Measurements from ENCODE around the gene PBX1. TPM values are rescaled to one million over a fixed set of nuclear protein-coding genes. Genes with fewer than 3 reads are reported as not detected.

PBX1 gene
- polyA plus RNA-seq, 1 donor (not counting 4 experiments of a cell fraction or from before 2014, with no cell fraction given) = 2.2 TPM

DNA sequence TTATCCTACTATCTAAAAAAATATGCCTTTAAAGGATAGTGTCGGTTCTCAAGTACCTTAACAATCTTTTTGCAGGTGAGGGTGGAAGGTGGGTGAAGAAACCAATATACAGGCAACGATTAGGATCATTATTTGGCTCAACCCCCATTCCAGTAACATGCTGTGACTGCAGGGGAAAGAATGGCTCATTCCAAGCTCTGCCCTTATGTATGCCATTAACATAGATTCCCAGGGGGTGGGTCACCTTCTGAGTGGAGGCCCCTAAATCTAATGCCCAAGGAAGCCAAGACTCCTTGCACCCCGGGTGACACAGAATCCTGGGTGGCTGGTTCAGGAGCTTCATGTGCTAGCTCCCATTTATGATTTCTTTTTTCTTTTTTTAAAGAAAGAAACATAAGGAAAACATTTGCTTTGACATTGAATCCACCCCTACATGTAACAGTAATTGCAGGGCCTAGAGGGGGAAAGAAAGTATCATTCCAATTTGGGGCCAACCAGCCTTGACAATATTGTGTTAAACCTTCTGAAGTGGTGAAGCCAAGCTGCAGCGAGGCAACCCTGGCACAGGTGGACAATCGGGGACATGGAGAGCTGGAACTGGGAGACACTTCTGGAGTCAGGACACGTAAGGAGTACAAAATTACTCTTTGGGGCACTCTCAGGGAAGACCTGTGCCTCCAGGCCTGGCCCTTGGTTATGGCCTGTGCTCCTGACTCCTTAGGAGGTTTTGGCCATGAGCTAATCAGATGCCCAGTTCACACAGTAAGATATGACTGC lies 200.3 kb downstream of the PBX1 start:
- H3K79me2 ChIP-seq (ENCODE audit: control insufficient read depth, insufficient read depth, low read length) = no peaks in the 10 kb centered on the region
- H4K20me1 ChIP-seq (ENCODE audit: control insufficient read depth, extremely low read depth, insufficient read depth, low read length) = no peaks in the 10 kb centered on the region
- peaks cover 8% of the 10 kb centered on the region for H3K4me1 ChIP-seq (ENCODE audit: control insufficient read depth, extremely low read depth, insufficient read depth, low read length)
- H3K4me2 ChIP-seq (ENCODE audit: control insufficient read depth, extremely low read depth, insufficient read depth, low read depth, low read length) = no peak overlapping the region
- H2AFZ ChIP-seq (ENCODE audit: control insufficient read depth, low read length) = no peak overlapping the region
- H3K9me3 ChIP-seq (ENCODE audit: control insufficient read depth, low read depth, low read length) = no peaks in the 10 kb centered on the region
- no peak overlapping the region for H3K4me3 ChIP-seq (ENCODE audit: control insufficient read depth in 2 of 3, extremely low read depth in 1 of 3, insufficient read depth in 2 of 3, low read depth in 1 of 3, low read length in 3 of 3)
- H3K27me3 ChIP-seq (ENCODE audit: control insufficient read depth, extremely low read depth, insufficient read depth, low read length) = no peaks in the 10 kb centered on the region
- DNase-seq (ENCODE audit: low read depth, low spot score) (no peak), FAIRE-seq (no peak)
- H3K27ac ChIP-seq (ENCODE audit: control insufficient read depth, insufficient read depth, low read length) = no peak overlapping the region
- H3K9ac ChIP-seq (ENCODE audit: control insufficient read depth, extremely low read depth, insufficient read depth, low read length) = no peak overlapping the region
- no peaks in the 10 kb centered on the region for H3K36me3 ChIP-seq (ENCODE audit: control insufficient read depth in 2 of 2, extremely low read depth in 1 of 2, insufficient read depth in 2 of 2, low read length in 2 of 2)
- no peaks in the 10 kb centered on the region for H3K9me1 ChIP-seq (ENCODE audit: control insufficient read depth, extremely low read depth, insufficient read depth, low read length)
- dilution Hi-C loops (cut with MboI; ENCODE audit: extremely low pct_ligation_motif_present, low sequenced_read_pairs) = no loop called here
- TF ChIP-seq, protein P1, sequence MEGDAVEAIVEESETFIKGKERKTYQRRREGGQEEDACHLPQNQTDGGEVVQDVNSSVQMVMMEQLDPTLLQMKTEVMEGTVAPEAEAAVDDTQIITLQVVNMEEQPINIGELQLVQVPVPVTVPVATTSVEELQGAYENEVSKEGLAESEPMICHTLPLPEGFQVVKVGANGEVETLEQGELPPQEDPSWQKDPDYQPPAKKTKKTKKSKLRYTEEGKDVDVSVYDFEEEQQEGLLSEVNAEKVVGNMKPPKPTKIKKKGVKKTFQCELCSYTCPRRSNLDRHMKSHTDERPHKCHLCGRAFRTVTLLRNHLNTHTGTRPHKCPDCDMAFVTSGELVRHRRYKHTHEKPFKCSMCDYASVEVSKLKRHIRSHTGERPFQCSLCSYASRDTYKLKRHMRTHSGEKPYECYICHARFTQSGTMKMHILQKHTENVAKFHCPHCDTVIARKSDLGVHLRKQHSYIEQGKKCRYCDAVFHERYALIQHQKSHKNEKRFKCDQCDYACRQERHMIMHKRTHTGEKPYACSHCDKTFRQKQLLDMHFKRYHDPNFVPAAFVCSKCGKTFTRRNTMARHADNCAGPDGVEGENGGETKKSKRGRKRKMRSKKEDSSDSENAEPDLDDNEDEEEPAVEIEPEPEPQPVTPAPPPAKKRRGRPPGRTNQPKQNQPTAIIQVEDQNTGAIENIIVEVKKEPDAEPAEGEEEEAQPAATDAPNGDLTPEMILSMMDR (optimal IDR thresholded peaks at IDR 0.05 in 1 of 3, IDR thresholded peaks at IDR 0.05 in 1 of 3, conservative IDR thresholded peaks at IDR 0.05 in 1 of 3; ENCODE audit: extremely low read depth in 1 of 3, insufficient read depth in 2 of 3, low read length in 3 of 3) = no peak
- no peak for TF ChIP-seq EZH2 (IDR thresholded peaks at IDR 0.05; ENCODE audit: low read length)

DNA sequence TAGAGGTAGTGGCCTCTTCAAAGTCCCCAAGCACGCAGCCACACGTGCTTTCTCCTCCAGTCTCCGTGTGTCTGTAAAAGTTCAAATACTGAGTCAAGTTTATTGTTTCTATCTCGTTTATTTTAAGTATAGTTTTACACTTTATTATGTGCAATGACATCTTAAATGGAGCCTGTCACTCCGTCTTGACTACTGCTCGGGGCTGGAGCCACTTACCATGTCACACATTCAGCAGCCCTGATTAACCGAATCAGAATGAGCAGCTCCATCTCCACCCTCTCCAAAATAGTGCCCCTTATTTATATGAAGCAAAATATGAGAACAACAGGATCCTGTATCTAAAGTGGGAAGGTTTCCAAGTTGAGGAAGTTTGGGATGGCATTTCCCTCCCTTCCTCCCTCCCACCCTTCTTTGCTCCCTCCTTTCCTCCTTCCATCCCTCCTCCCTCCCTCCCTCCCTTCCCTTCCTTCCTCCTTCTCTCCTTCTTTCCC lies 201.0 kb downstream of the PBX1 start:
- Histone ChIP-seq H3K9me1 (ENCODE audit: control insufficient read depth, extremely low read depth, insufficient read depth, low read length) (no peaks in the 10 kb centered on the region), H3K9ac (ENCODE audit: control insufficient read depth, extremely low read depth, insufficient read depth, low read length) (no peak overlapping the region), H3K36me3 (ENCODE audit: control insufficient read depth in 2 of 2, extremely low read depth in 1 of 2, insufficient read depth in 2 of 2, low read length in 2 of 2) (no peaks in the 10 kb centered on the region), H3K9me3 (ENCODE audit: control insufficient read depth, low read depth, low read length) (no peaks in the 10 kb centered on the region), H3K4me1 (ENCODE audit: control insufficient read depth, extremely low read depth, insufficient read depth, low read length) (peaks cover 4% of the 10 kb centered on the region), H2AFZ (ENCODE audit: control insufficient read depth, low read length) (no peak overlapping the region), H3K27ac (ENCODE audit: control insufficient read depth, insufficient read depth, low read length) (no peak overlapping the region), H3K27me3 (ENCODE audit: control insufficient read depth, extremely low read depth, insufficient read depth, low read length) (no peaks in the 10 kb centered on the region), H3K4me2 (ENCODE audit: control insufficient read depth, extremely low read depth, insufficient read depth, low read depth, low read length) (no peak overlapping the region), H4K20me1 (ENCODE audit: control insufficient read depth, extremely low read depth, insufficient read depth, low read length) (no peaks in the 10 kb centered on the region), H3K79me2 (ENCODE audit: control insufficient read depth, insufficient read depth, low read length) (no peaks in the 10 kb centered on the region), H3K4me3 (ENCODE audit: control insufficient read depth in 2 of 3, extremely low read depth in 1 of 3, insufficient read depth in 2 of 3, low read depth in 1 of 3, low read length in 3 of 3) (no peak overlapping the region)
- no peak for DNase-seq (ENCODE audit: low read depth, low spot score)
- no peak for TF ChIP-seq EZH2 (IDR thresholded peaks at IDR 0.05; ENCODE audit: low read length)
- TF ChIP-seq, protein P1 (optimal IDR thresholded peaks at IDR 0.05 in 1 of 3, IDR thresholded peaks at IDR 0.05 in 1 of 3, conservative IDR thresholded peaks at IDR 0.05 in 1 of 3; ENCODE audit: extremely low read depth in 1 of 3, insufficient read depth in 2 of 3, low read length in 3 of 3) = no peak
- dilution Hi-C loops (cut with MboI; ENCODE audit: extremely low pct_ligation_motif_present, low sequenced_read_pairs) = no loop called here
- no peak for FAIRE-seq
